ENCODE data around the gene TMEM117.

- TF ChIP-seq EP300 (IDR thresholded peaks at IDR 0.05) = no peak
- TF ChIP-seq POLR2AphosphoS5 (IDR thresholded peaks at IDR 0.05) = no peak
Observed at GRCh38 chr12:43979450-43979849, 143.6 kb downstream of the TMEM117 start.

Data from sigmoid colon (tissue), 4 donors.